Kidney glomerular epithelial cell (primary cell): ENCODE measurements around the gene CSF2.

Experiments
- DNase-seq: peaks from one replicate; lab custom pipeline; 2025; lab: John Stamatoyannopoulos, UW

CSF2 gene

DNA sequence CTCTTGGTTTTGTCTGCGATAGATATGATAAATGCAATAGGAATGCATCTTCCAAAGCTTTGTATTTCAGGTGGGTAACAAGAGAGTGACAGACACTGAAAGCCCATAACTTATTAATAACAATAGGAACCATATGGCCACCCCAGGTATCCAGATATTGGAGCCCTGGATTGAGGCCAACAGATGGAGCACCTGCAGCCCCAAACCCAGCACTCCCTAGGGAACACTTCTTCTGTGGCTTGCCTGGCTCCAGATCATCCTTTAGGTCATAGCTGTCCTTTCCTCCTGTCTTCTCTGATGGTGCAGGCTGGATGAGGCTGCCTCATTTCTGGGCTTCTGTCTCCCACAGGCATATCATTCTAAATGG is 18.2 kb upstream of the CSF2 start:
- DNase-seq: no peak

- DNase-seq: no peak
Observed at GRCh38 chr5:132055808-132056609, 17.6 kb upstream of the CSF2 start.

DNA sequence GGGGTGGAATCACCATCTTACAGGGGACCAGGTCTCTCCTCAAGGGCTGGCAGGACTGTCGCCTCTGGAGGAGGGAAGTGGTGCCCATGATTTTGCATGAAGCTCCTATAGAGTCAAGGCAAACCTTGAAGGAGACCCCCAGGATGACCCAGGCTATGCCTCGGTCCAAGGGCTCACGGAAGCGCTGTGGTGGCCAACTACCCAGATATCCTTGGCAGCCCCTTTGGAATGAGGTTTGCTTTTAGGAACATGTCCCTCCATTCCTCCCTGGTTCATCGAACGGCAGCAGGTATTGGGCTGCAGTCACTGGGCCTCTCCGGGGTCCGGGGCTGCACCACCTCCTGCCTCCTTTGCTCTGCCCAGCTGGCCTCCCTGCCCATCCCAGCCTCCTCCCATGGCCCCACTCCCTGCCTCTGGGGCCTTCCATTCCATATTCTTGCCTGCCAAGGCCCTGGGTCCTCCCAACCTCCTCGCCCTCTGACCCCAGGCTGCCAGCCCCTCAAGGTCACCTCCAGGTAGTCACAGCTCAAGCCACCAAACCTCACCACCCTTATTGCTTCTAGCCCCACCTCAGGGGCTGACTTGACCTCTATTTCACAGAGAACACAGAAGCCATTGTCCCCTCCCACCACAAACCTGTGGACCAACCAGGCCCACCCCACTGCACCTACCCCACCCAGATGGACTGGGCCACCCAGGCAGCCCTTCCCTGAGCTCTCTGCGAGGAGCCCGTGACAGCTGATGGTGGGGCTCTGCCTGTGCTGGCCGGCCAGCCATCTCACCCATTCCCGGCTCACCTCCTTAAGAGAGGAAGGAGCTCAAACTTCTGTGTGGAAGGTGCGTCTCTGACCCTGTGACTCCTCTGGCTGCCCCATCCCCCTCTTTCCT is 16.7 kb upstream of the CSF2 start:
- no peak for DNase-seq

GRCh38 chr5:132057498-132058255 is 15.9 kb upstream of the CSF2 start:
- no peak for DNase-seq

- DNase-seq: no peak
Observed at GRCh38 chr5:132058646-132059042, 14.9 kb upstream of the CSF2 start.

GRCh38 chr5:132059043-132059695 is 14.4 kb upstream of the CSF2 start:
- DNase-seq: no peak

GRCh38 chr5:132059696-132060500 is 13.7 kb upstream of the CSF2 start:
- no peak for DNase-seq

- no peak for DNase-seq
Observed at GRCh38 chr5:132060501-132061161, 13.0 kb upstream of the CSF2 start, which contains the start of gene IL3. Gene IL3 (plus strand): TSS chr5:132060655. CDS start chr5:132060707, 52 bp downstream.

DNA sequence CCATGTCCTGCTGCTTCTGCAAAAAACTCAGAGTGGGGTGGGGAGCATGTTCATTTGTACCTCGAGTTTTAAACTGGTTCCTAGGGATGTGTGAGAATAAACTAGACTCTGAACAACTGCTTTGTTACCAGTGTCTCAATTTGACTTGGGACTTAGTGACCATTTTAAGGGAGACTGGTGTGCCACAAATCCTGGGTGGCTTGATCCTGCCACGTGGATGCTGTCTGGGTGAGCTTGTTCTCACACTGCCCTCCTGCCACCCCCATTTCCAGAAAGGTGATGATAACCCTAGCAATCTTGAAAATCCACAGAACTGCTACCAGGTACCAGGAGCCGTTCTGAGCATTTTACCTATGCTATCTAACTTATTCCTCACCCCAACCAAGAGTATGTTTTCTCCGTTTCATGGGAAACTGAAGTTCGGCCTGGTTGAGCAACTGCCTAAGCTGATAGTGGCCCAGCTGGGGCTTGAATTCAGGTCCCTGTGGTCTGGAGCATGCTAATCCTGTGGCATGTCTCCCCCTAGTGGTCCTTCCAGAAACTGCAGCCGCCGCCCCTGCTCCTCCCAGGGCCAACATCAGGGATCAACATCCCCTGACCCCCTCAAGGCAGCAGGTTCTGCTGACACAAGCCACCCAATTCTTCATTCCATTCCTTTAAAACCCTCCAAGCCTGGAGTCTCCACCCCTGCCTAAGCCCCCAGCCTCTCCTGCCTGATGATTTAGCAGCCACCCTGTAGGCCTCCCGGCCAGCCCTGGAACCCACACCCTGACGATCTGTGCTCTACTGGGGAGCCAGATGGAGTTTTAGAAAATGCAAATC is 10.3 kb upstream of the CSF2 start:
- peak; percentile 58 for DNase-seq

GRCh38 chr5:132064140-132064539 is 9.4 kb upstream of the CSF2 start:
- DNase-seq: no peak

DNA sequence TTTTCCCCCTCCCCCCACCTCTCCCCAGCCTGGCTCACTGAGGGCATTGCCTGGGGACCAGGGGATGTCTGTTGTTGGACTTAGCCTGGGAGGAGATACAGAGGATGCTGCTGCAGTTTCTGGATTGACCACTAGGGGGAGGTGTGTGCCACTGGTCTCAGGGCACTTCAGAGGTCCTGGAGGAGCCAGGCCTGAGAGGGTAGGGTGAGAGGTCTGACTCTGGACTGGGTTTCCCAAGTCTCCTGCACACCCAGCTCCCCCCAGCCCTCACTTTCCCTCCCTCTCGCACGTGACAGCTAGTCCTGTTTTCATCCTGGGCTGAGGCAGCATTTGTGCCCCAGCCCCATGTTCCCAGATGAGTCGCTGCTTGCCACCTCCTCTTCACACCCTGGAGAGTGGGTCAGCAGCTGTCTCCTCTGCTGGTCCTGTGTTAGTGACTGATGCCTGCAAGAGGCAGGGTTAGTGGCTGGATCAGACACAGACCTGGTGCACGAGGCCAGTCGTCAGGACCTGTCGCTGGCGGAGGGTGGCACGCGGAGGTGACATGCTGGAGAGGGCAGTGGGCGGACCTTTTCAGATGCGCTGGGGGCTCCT is 8.8 kb upstream of the CSF2 start:
- DNase-seq: peak; percentile 67

- peak; percentile 27 for DNase-seq
Observed at GRCh38 chr5:132065351-132065937, 8.1 kb upstream of the CSF2 start.

GRCh38 chr5:132065951-132066701 is 7.5 kb upstream of the CSF2 start:
- DNase-seq: no peak

DNA sequence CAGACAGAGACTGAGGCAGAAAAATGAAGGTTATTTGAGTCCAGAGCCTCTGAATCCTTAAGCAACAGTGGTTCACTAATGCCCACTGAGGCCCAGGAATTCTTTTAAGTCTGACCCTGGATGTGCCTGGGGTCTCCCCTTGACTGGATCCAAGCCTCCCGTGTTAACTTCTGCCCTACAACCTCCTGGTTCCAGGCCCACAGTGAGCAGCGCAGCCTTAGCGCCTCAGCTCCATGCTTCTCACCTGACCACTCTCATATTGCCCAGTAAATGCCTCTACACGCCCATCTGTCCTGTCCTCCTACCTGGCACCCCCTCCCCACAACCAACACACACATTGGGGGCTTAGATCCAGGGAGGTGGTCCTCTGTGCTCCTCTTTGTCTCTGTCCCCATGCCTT is 6.7 kb upstream of the CSF2 start:
- DNase-seq: no peak

- no peak for DNase-seq
Observed at GRCh38 chr5:132067451-132067850, 6.1 kb upstream of the CSF2 start.

- no peak for DNase-seq
Observed at GRCh38 chr5:132067941-132068808, 5.4 kb upstream of the CSF2 start.

GRCh38 chr5:132069561-132069960 is 4.0 kb upstream of the CSF2 start:
- DNase-seq: no peak
